HG02840 (cell line): ENCODE measurements around the gene EPN3.

Experiments
- ATAC-seq: cut with Tn5 transposase; IDR thresholded peaks from one replicate; pipeline ENCODE4 v1.9.1; 2021; ENCODE audit warnings: mild to moderate bottlenecking, moderate library complexity, moderate number of reproducible peaks; ENCODE audit not compliant: unreplicated experiment, low FRiP score

EPN3 gene

GRCh38 chr17:50583641-50584040 lies 51.1 kb downstream of the EPN3 start:
- ATAC-seq = no peak

- ATAC-seq = no peak
Observed at GRCh38 chr17:50584116-50584515, 51.6 kb downstream of the EPN3 start.

- no peak for ATAC-seq
Observed at GRCh38 chr17:50584749-50585148, 52.2 kb downstream of the EPN3 start.

GRCh38 chr17:50585346-50585745 lies 52.8 kb downstream of the EPN3 start:
- no peak for ATAC-seq

- ATAC-seq = no peak
Observed at GRCh38 chr17:50585891-50586290, 53.4 kb downstream of the EPN3 start.

GRCh38 chr17:50586421-50587247 lies 54.1 kb downstream of the EPN3 start:
- ATAC-seq = no peak

GRCh38 chr17:50587571-50587970 lies 55.0 kb downstream of the EPN3 start:
- no peak for ATAC-seq

GRCh38 chr17:50588391-50589049 lies 56.0 kb downstream of the EPN3 start:
- no peak for ATAC-seq

GRCh38 chr17:50589095-50589705 lies 56.7 kb downstream of the EPN3 start:
- no peak for ATAC-seq

- ATAC-seq = no peak
Observed at GRCh38 chr17:50590946-50591737, 58.6 kb downstream of the EPN3 start.

- no peak for ATAC-seq
Observed at GRCh38 chr17:50593321-50593720, 60.8 kb downstream of the EPN3 start.
